IPS-18a (cell line): ENCODE data around the gene TOMM7.
"Not testable (repeated sequence)": the region's sequence is repeated elsewhere in the genome, so short reads cannot be mapped to it uniquely, and the experiment has no call there.

ENCODE experiments used
- H3K27ac ChIP-seq: one replicate; pipeline ENCODE4 v1.5.1; 2013; ENCODE audit warnings: low read length
- H3K27me3 ChIP-seq: one replicate; pipeline ENCODE4 v1.6.1; 2013; ENCODE audit warnings: mild to moderate bottlenecking, low read length; ENCODE audit not compliant: control insufficient read depth, insufficient read depth
- H3K36me3 ChIP-seq: one replicate; pipeline ENCODE4 v1.6.1; 2013; ENCODE audit warnings: low read depth, low read length; ENCODE audit not compliant: control insufficient read depth
- H3K4me1 ChIP-seq: one replicate; pipeline ENCODE4 v1.6.1; 2013; ENCODE audit warnings: low read depth, low read length; ENCODE audit not compliant: control insufficient read depth
- H3K4me3 ChIP-seq: one replicate; pipeline ENCODE4 v1.5.1; 2013; ENCODE audit warnings: low read length
- H3K9ac ChIP-seq: one replicate; pipeline ENCODE4 v1.6.1; 2013; ENCODE audit warnings: mild to moderate bottlenecking, low read length, moderate library complexity
- H3K9me3 ChIP-seq: one replicate; pipeline ENCODE4 v1.6.1; 2013; ENCODE audit warnings: low read depth, low read length; ENCODE audit not compliant: control insufficient read depth

TOMM7 gene

GRCh38 chr7:22850394-22850793 is 27.7 kb upstream of the TOMM7 start:
- not testable (repeated sequence) for H3K4me3 ChIP-seq, H3K27me3 ChIP-seq, H3K27ac ChIP-seq, H3K4me1 ChIP-seq, H3K36me3 ChIP-seq, H3K9me3 ChIP-seq, H3K9ac ChIP-seq

GRCh38 chr7:22849662-22850061 is 27.0 kb upstream of the TOMM7 start:
- no peaks in the 10 kb centered on the region for H3K36me3 ChIP-seq
- H3K4me3 ChIP-seq, result no peak overlapping the region
- H3K4me1 ChIP-seq, result peaks cover 5% of the 10 kb centered on the region
- H3K9ac ChIP-seq, result no peak overlapping the region
- no peak overlapping the region for H3K27ac ChIP-seq
- H3K27me3 ChIP-seq, result peaks cover 5% of the 10 kb centered on the region
- H3K9me3 ChIP-seq, result no peaks in the 10 kb centered on the region

- H3K9me3 ChIP-seq, result no peaks in the 10 kb centered on the region
- no peak overlapping the region for H3K27ac ChIP-seq
Measured at GRCh38 chr7:22849172-22849571, 26.5 kb upstream of the TOMM7 start.

GRCh38 chr7:22846961-22847360 is 24.3 kb upstream of the TOMM7 start:
- no peak overlapping the region for H3K4me3 ChIP-seq
- H3K27me3 ChIP-seq, result no peaks in the 10 kb centered on the region
- no peak overlapping the region for H3K27ac ChIP-seq
- H3K9me3 ChIP-seq, result no peaks in the 10 kb centered on the region
- H3K9ac ChIP-seq, result no peak overlapping the region
- H3K36me3 ChIP-seq, result no peaks in the 10 kb centered on the region
- H3K4me1 ChIP-seq, result peaks cover 7% of the 10 kb centered on the region

More at GRCh38 chr7:22849172-22849571, 26.5 kb upstream of the TOMM7 start:
- Histone ChIP-seq H3K4me3 (no peak overlapping the region), H3K9ac (no peak overlapping the region), H3K4me1 (peaks cover 5% of the 10 kb centered on the region), H3K27me3 (peaks cover 5% of the 10 kb centered on the region), H3K36me3 (no peaks in the 10 kb centered on the region)

- H3K9ac ChIP-seq, result no peak overlapping the region
- no peaks in the 10 kb centered on the region for H3K36me3 ChIP-seq
- H3K4me1 ChIP-seq, result peaks cover 7% of the 10 kb centered on the region
- H3K27me3 ChIP-seq, result no peaks in the 10 kb centered on the region
- no peak overlapping the region for H3K4me3 ChIP-seq
- no peaks in the 10 kb centered on the region for H3K9me3 ChIP-seq
- H3K27ac ChIP-seq, result no peak overlapping the region
Measured at GRCh38 chr7:22845221-22845834, 22.7 kb upstream of the TOMM7 start.

- Histone ChIP-seq H3K27ac (no peak overlapping the region), H3K36me3 (no peaks in the 10 kb centered on the region), H3K9me3 (no peaks in the 10 kb centered on the region), H3K4me3 (no peak overlapping the region), H3K4me1 (peaks cover 7% of the 10 kb centered on the region), H3K27me3 (no peaks in the 10 kb centered on the region), H3K9ac (no peak overlapping the region)
Measured at GRCh38 chr7:22843681-22844309, 21.1 kb upstream of the TOMM7 start.

- Histone ChIP-seq H3K9me3 (no peaks in the 10 kb centered on the region), H3K27me3 (no peaks in the 10 kb centered on the region), H3K9ac (no peak overlapping the region), H3K4me1 (peaks cover 7% of the 10 kb centered on the region), H3K4me3 (no peak overlapping the region), H3K27ac (no peak overlapping the region), H3K36me3 (no peaks in the 10 kb centered on the region)
Measured at GRCh38 chr7:22842973-22843372, 20.3 kb upstream of the TOMM7 start.

GRCh38 chr7:22842383-22842941 is 19.8 kb upstream of the TOMM7 start:
- Histone ChIP-seq H3K9me3 (no peaks in the 10 kb centered on the region), H3K9ac (no peak overlapping the region), H3K36me3 (no peaks in the 10 kb centered on the region), H3K27ac (no peak overlapping the region), H3K4me3 (no peak overlapping the region), H3K4me1 (peaks cover 7% of the 10 kb centered on the region), H3K27me3 (no peaks in the 10 kb centered on the region)

GRCh38 chr7:22841954-22842353 is 19.3 kb upstream of the TOMM7 start:
- Histone ChIP-seq H3K27me3 (no peaks in the 10 kb centered on the region), H3K9me3 (no peaks in the 10 kb centered on the region), H3K36me3 (no peaks in the 10 kb centered on the region), H3K4me3 (no peak overlapping the region), H3K27ac (no peak overlapping the region), H3K9ac (no peak overlapping the region), H3K4me1 (peaks cover 10% of the 10 kb centered on the region)

GRCh38 chr7:22837308-22837707 is 14.7 kb upstream of the TOMM7 start:
- no peak overlapping the region for H3K27ac ChIP-seq
- H3K4me1 ChIP-seq, result peaks cover 8% of the 10 kb centered on the region
- H3K4me3 ChIP-seq, result no peak overlapping the region
- no peak overlapping the region for H3K9ac ChIP-seq
- H3K27me3 ChIP-seq, result no peaks in the 10 kb centered on the region
- no peaks in the 10 kb centered on the region for H3K9me3 ChIP-seq
- no peaks in the 10 kb centered on the region for H3K36me3 ChIP-seq

GRCh38 chr7:22836506-22836905 is 13.9 kb upstream of the TOMM7 start:
- H3K9ac ChIP-seq, H3K4me3 ChIP-seq, H3K27ac ChIP-seq, H3K36me3 ChIP-seq, H3K27me3 ChIP-seq, H3K4me1 ChIP-seq, H3K9me3 ChIP-seq: not testable (repeated sequence)

- H3K27ac ChIP-seq, result no peak overlapping the region
- H3K4me1 ChIP-seq, result peaks cover 4% of the 10 kb centered on the region
- H3K9me3 ChIP-seq, result no peaks in the 10 kb centered on the region
- no peaks in the 10 kb centered on the region for H3K27me3 ChIP-seq
- no peaks in the 10 kb centered on the region for H3K36me3 ChIP-seq
- no peak overlapping the region for H3K9ac ChIP-seq
- no peak overlapping the region for H3K4me3 ChIP-seq
Measured at GRCh38 chr7:22833957-22834356, 11.3 kb upstream of the TOMM7 start.
